Measurements from ENCODE around the gene ARHGAP19. TPM values are rescaled to one million over a fixed set of nuclear protein-coding genes. Genes with fewer than 3 reads are reported as not detected.

Gene ARHGAP19
- total and polyA plus RNA-seq, 9 of the 15 experiments (the other 6 are each of a cell fraction or from before 2014, with no cell fraction given): 14.8 to 49.5 (median 26.8) TPM

GRCh38 chr10:97334370-97335175, 42.1 kb upstream of the ARHGAP19 start, which contains the start of gene FRAT2 (continued):
- TF ChIP-seq SMARCC2 (IDR thresholded peaks at IDR 0.05; ENCODE audit: low read depth) (no peak), CBFA2T3 (IDR thresholded peaks at IDR 0.05) (peak; percentile 6; the same call in 1 of the 2 replicates), CEBPG (CRISPR knock-in tag; IDR thresholded peaks at IDR 0.05) (no peak; the same call in 1 of the 2 replicates), CEBPG (tag; conservative IDR thresholded peaks at IDR 0.05 in 1 of 2, IDR thresholded peaks at IDR 0.05 in 1 of 2) (no peak), SRSF3 (IDR thresholded peaks at IDR 0.05; ENCODE audit: insufficient read depth, low read length) (no peak), ZNF277 (CRISPR knock-in tag; IDR thresholded peaks at IDR 0.05; ENCODE audit: borderline replicate concordance) (no peak), ZNF511 (CRISPR knock-in tag; IDR thresholded peaks at IDR 0.05) (no peak), ZNF77 (CRISPR knock-in tag; IDR thresholded peaks at IDR 0.05) (no peak), PCBP1 (IDR thresholded peaks at IDR 0.05; ENCODE audit: low read depth, low read length, poor library complexity, severe bottlenecking) (peak; percentile 87), MYNN (IDR thresholded peaks at IDR 0.05) (no peak), MYNN (CRISPR knock-in tag; IDR thresholded peaks at IDR 0.05) (no peak), RBM17 (IDR thresholded peaks at IDR 0.05; ENCODE audit: borderline replicate concordance, low read depth, low read length) (no peak), EGR1 (conservative IDR thresholded peaks at IDR 0.05) (peak; percentile 80), IRF9 (tag; IDR thresholded peaks at IDR 0.05) (no peak), ZNF232 (CRISPR knock-in tag; IDR thresholded peaks at IDR 0.05) (no peak), RBM34 (IDR thresholded peaks at IDR 0.05; ENCODE audit: borderline replicate concordance, insufficient read depth, low read length) (no peak), CBX1 (IDR thresholded peaks at IDR 0.05; ENCODE audit: low read depth) (no peak), NEUROD1 (IDR thresholded peaks at IDR 0.05; ENCODE audit: borderline replicate concordance, low read depth, low read length, partially characterized antibody) (no peak), PPARD (CRISPR knock-in tag; IDR thresholded peaks at IDR 0.05) (no peak), ZBTB8A (IDR thresholded peaks at IDR 0.05; ENCODE audit: partially characterized antibody) (no peak), ELF4 (CRISPR knock-in tag; IDR thresholded peaks at IDR 0.05) (no peak), POLR2G (IDR thresholded peaks at IDR 0.05; ENCODE audit: low read depth, low read length) (peak; percentile 94), ZNF584 (CRISPR knock-in tag; IDR thresholded peaks at IDR 0.05; ENCODE audit: low read depth) (no peak), ESRRA (IDR thresholded peaks at IDR 0.05; ENCODE audit: borderline replicate concordance, low read depth) (peak; percentile 65), HBP1 (CRISPR knock-in tag; IDR thresholded peaks at IDR 0.05) (no peak)

Measured in K562 (cell line).